T-helper 1 cell treated with Interleukin-12 subunit alpha and Interleukin-12 subunit beta and Interleukin-4 antibody, amounts not matched to agents 30 ng/mL and 1 ng/mL, for 36 hours (primary cell): ENCODE data around the gene PROCA1. TPM values are rescaled to one million over a fixed set of nuclear protein-coding genes. Genes with fewer than 3 reads are reported as not detected.

Experiments
- intact Hi-C: fragments of 100-400 bp; cut with micrococcal nuclease; formaldehyde crosslinking; loops from one replicate; pipeline ENCODE4 v1.15.1; 2024
- total RNA-seq: library from RNA; stranded (reverse); gene quantifications from 2 replicates; pipeline ENCODE4 v1.2.3, GENCODE V29; 2022

PROCA1 gene
- 5.3 and 7.1 TPM in 2 replicates for total RNA-seq

- intact Hi-C loops = loop anchor here (1.0 to 5.0 kb wide), 10 partner anchors 8 to 856 kb away; partner anchors contain the start of genes ABHD15, ALDOC, BLTP2 and IFT20
Measured at GRCh38 chr17:28711723-28712031, at the start of gene PROCA1. PROCA1 (minus strand) TSS chr17:28711888; CDS start chr17:28711660, 228 bp downstream.

- intact Hi-C loops = no loop called here
Measured at GRCh38 chr17:28760601-28761562, 49.2 kb upstream of the PROCA1 start.

- intact Hi-C loops = no loop called here
Measured at GRCh38 chr17:28759256-28759865, 47.7 kb upstream of the PROCA1 start.

- intact Hi-C loops = no loop called here
Measured at GRCh38 chr17:28758411-28759121, 46.9 kb upstream of the PROCA1 start.

- intact Hi-C loops = no loop called here
Measured at GRCh38 chr17:28756049-28756804, 44.5 kb upstream of the PROCA1 start.

- intact Hi-C loops = no loop called here
Measured at GRCh38 chr17:28755486-28755885, 43.8 kb upstream of the PROCA1 start.

- intact Hi-C loops = no loop called here
Measured at GRCh38 chr17:28751600-28752366, 40.1 kb upstream of the PROCA1 start.

- intact Hi-C loops = loop anchor here (1.0 kb wide), 2 partner anchors 23 to 103 kb away; no protein-coding TSS in a partner anchor
Measured at GRCh38 chr17:28750178-28751047, 38.7 kb upstream of the PROCA1 start.

- intact Hi-C loops = loop anchor here (1.0 kb wide), 2 partner anchors 22 to 102 kb away; no protein-coding TSS in a partner anchor
Measured at GRCh38 chr17:28749516-28750177, 38.0 kb upstream of the PROCA1 start.

- intact Hi-C loops = no loop called here
Measured at GRCh38 chr17:28748852-28749515, 37.3 kb upstream of the PROCA1 start.

- intact Hi-C loops = no loop called here
Measured at GRCh38 chr17:28747801-28748750, 36.4 kb upstream of the PROCA1 start.

GRCh38 chr17:28747051-28747691, 35.5 kb upstream of the PROCA1 start:
- intact Hi-C loops = no loop called here

- intact Hi-C loops = no loop called here
Measured at GRCh38 chr17:28746611-28747050, 34.9 kb upstream of the PROCA1 start.

- intact Hi-C loops = no loop called here
Measured at GRCh38 chr17:28745786-28746411, 34.2 kb upstream of the PROCA1 start.

- intact Hi-C loops = loop anchor here (1.0 to 5.0 kb wide), 3 partner anchors 17 to 207 kb away; partner anchors contain the start of genes NEK8 and PHF12
Measured at GRCh38 chr17:28744972-28745785, 33.5 kb upstream of the PROCA1 start.
